Chondrocyte (in vitro differentiated cells): ENCODE measurements around the gene M1AP. TPM values are rescaled to one million over a fixed set of nuclear protein-coding genes. Genes with fewer than 3 reads are reported as not detected.
A peak's percentile ranks its signal among the peaks of the same experiment; 100 is the strongest.

Source experiments
- DNase-seq: peaks from one replicate; pipeline ENCODE4 v3.0.0; 2021; ENCODE audit warnings: mixed read lengths, low spot score
- H3K27ac Mint-ChIP-seq: one replicate; pipeline ENCODE4 v1.8.0; 2021; ENCODE audit warnings: mild to moderate bottlenecking, moderate library complexity, mixed read lengths; ENCODE audit not compliant: unreplicated experiment
- H3K27me3 Mint-ChIP-seq: 2 replicates; pipeline ENCODE4 v1.8.0; 2021; ENCODE audit warnings: low read depth, mixed read lengths
- H3K36me3 Mint-ChIP-seq: 2 replicates; pipeline ENCODE4 v1.8.0; 2021; ENCODE audit warnings: low read depth, mixed read lengths
- H3K4me1 Mint-ChIP-seq: 2 replicates; pipeline ENCODE4 v1.8.0; 2021; ENCODE audit warnings: low read depth, mild to moderate bottlenecking, mixed read lengths
- H3K4me3 Mint-ChIP-seq: one replicate; pipeline ENCODE4 v1.8.0; 2021; ENCODE audit warnings: mild to moderate bottlenecking, moderate library complexity, mixed read lengths; ENCODE audit not compliant: unreplicated experiment
- H3K9me3 Mint-ChIP-seq: 2 replicates; pipeline ENCODE4 v1.8.0; 2021; ENCODE audit warnings: low read depth, mixed read lengths
- total RNA-seq: library from RNA; stranded (reverse); gene quantifications from 3 replicates; pipeline ENCODE4 v1.2.1, GENCODE V29; 2021
- TF ChIP-seq, protein P1 (sequence below): fragments of 200-600 bp; sonication (generic); IDR thresholded peaks from 2 replicates; pipeline ENCODE4 v1.5.0; 2021; ENCODE audit warnings: antibody characterized with exemption, mild to moderate bottlenecking, moderate library complexity

M1AP gene
- total RNA-seq, 1 donor from 2014 or later = 0.35 TPM

- no peak for DNase-seq
- TF ChIP-seq, protein P1, sequence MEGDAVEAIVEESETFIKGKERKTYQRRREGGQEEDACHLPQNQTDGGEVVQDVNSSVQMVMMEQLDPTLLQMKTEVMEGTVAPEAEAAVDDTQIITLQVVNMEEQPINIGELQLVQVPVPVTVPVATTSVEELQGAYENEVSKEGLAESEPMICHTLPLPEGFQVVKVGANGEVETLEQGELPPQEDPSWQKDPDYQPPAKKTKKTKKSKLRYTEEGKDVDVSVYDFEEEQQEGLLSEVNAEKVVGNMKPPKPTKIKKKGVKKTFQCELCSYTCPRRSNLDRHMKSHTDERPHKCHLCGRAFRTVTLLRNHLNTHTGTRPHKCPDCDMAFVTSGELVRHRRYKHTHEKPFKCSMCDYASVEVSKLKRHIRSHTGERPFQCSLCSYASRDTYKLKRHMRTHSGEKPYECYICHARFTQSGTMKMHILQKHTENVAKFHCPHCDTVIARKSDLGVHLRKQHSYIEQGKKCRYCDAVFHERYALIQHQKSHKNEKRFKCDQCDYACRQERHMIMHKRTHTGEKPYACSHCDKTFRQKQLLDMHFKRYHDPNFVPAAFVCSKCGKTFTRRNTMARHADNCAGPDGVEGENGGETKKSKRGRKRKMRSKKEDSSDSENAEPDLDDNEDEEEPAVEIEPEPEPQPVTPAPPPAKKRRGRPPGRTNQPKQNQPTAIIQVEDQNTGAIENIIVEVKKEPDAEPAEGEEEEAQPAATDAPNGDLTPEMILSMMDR = no peak
- H3K36me3 Mint-ChIP-seq = no peaks in the 10 kb centered on the region
- no peak overlapping the region for H3K27ac Mint-ChIP-seq
- no peaks in the 10 kb centered on the region for H3K9me3 Mint-ChIP-seq
- H3K27me3 Mint-ChIP-seq = no peaks in the 10 kb centered on the region
- H3K4me1 Mint-ChIP-seq = peaks cover 37% of the 10 kb centered on the region
- no peak overlapping the region for H3K4me3 Mint-ChIP-seq
These were observed 72.8 kb downstream of the M1AP start for GRCh38 chr2:74575320-74575719.

DNA sequence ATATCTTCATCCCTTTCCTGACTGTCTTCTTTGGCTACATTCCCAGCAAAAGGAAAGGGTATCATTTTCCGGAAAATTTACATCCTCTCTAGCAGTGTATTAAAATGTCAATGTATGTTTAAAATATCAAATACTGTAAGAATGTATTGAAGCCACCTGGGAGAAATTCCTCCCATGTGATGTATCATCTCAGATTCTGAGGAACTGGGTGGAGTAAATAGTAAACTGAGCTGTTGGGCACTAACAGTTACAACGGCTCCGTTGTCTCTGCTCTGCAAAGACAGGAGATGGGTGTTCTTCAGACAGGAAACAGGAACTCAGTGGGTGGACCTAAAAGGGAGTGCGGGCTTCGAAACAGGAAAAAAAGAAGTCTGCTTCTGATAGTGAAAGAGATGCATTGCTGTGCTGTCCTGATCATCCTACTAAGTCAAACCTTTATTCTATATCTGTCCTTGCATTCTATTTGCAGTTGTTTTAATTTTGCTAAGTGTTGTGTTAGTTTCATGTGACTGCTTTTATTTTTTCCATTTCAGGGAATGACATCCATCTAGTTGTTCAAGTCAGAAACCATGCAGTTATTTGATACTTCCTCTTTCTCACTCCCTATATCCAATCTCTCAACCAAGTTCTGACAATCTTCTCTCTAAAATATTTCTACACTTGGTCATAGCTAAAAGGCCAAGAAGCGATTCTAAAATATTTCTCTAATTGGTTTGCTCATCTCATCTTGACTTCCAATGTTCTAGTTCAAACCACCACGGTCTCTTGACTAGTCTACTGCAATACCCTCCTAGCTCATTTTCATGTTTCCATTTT is 74.2 kb downstream of the M1AP start:
- TF ChIP-seq, protein P1 = no peak
- H3K27me3 Mint-ChIP-seq = no peaks in the 10 kb centered on the region
- peak overlapping the region; percentile 55 for H3K4me3 Mint-ChIP-seq
- H3K36me3 Mint-ChIP-seq = no peaks in the 10 kb centered on the region
- peaks cover 38% of the 10 kb centered on the region for H3K4me1 Mint-ChIP-seq
- peak overlapping the region; percentile 84 for H3K27ac Mint-ChIP-seq
- no peaks in the 10 kb centered on the region for H3K9me3 Mint-ChIP-seq
- DNase-seq = no peak

GRCh38 chr2:74572178-74572925 is 75.8 kb downstream of the M1AP start:
- Mint-ChIP-seq H3K36me3 (no peaks in the 10 kb centered on the region), H3K27me3 (no peaks in the 10 kb centered on the region), H3K27ac (no peak overlapping the region), H3K4me1 (peaks cover 48% of the 10 kb centered on the region), H3K9me3 (no peaks in the 10 kb centered on the region), H3K4me3 (no peak overlapping the region)
- DNase-seq = no peak
- TF ChIP-seq, protein P1 = peak; percentile 11

GRCh38 chr2:74571058-74571457 is 77.1 kb downstream of the M1AP start:
- no peak overlapping the region for H3K27ac Mint-ChIP-seq
- H3K4me3 Mint-ChIP-seq = no peak overlapping the region
- TF ChIP-seq, protein P1 = no peak
- no peak for DNase-seq
- H3K4me1 Mint-ChIP-seq = peaks cover 47% of the 10 kb centered on the region
- H3K36me3 Mint-ChIP-seq = no peaks in the 10 kb centered on the region
- no peaks in the 10 kb centered on the region for H3K9me3 Mint-ChIP-seq
- no peaks in the 10 kb centered on the region for H3K27me3 Mint-ChIP-seq

DNA sequence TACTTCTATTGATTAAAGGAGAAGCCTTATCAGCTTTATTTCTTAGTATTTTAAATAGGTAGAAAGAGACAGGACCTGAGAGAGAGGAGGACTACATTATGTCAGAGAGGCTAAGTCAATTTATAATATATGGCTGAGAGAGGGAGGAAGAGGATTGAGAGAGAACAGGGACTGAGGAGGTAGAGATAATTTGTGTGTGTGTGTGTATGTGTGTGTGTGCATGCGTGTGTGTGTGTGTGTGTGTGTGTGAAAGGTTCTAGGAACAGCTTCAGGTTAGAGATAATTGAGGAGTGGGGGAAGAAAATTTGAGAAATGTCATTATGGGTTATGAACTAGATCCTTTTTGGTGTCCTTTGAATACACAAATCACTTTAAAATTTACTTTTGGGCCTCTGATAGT is 78.4 kb downstream of the M1AP start:
- Mint-ChIP-seq H3K27me3 (no peaks in the 10 kb centered on the region), H3K4me3 (no peak overlapping the region), H3K27ac (no peak overlapping the region), H3K36me3 (no peaks in the 10 kb centered on the region), H3K4me1 (peaks cover 48% of the 10 kb centered on the region), H3K9me3 (no peaks in the 10 kb centered on the region)
- no peak for DNase-seq
- TF ChIP-seq, protein P1 = no peak
